Retina (tissue), 1 donor: ENCODE data around the gene STK17A.

Experiments
- DNase-seq: peaks from one replicate; pipeline ENCODE4 v3.0.0-alpha.2; 2016

STK17A gene

GRCh38 chr7:43582503-43583423 lies at the start of gene STK17A:
Gene STK17A (plus strand): TSS chr7:43583108. CDS start chr7:43583244, 136 bp downstream.
- peak; percentile 94 for DNase-seq

- DNase-seq, result no peak
Measured at GRCh38 chr7:43533801-43534479, 49.0 kb upstream of the STK17A start.

GRCh38 chr7:43535031-43535451 lies 47.9 kb upstream of the STK17A start:
- no peak for DNase-seq

GRCh38 chr7:43535810-43536585 lies 46.9 kb upstream of the STK17A start:
- no peak for DNase-seq

GRCh38 chr7:43536773-43537172 lies 46.1 kb upstream of the STK17A start:
- no peak for DNase-seq

GRCh38 chr7:43537765-43538403 lies 45.0 kb upstream of the STK17A start:
- no peak for DNase-seq

- no peak for DNase-seq
Measured at GRCh38 chr7:43538404-43538771, 44.5 kb upstream of the STK17A start.

- no peak for DNase-seq
Measured at GRCh38 chr7:43540471-43540870, 42.4 kb upstream of the STK17A start.

- DNase-seq, result no peak
Measured at GRCh38 chr7:43542716-43543115, 40.2 kb upstream of the STK17A start.

- DNase-seq, result no peak
Measured at GRCh38 chr7:43546231-43546630, 36.7 kb upstream of the STK17A start.

- no peak for DNase-seq
Measured at GRCh38 chr7:43550427-43550826, 32.5 kb upstream of the STK17A start.

GRCh38 chr7:43552122-43552521 lies 30.8 kb upstream of the STK17A start:
- DNase-seq, result no peak

- DNase-seq, result no peak
Measured at GRCh38 chr7:43553999-43554398, 28.9 kb upstream of the STK17A start.

- no peak for DNase-seq
Measured at GRCh38 chr7:43554423-43554822, 28.5 kb upstream of the STK17A start.

- no peak for DNase-seq
Measured at GRCh38 chr7:43557831-43558495, 24.9 kb upstream of the STK17A start.

- DNase-seq, result no peak
Measured at GRCh38 chr7:43559171-43559945, 23.6 kb upstream of the STK17A start.

- DNase-seq, result no peak
Measured at GRCh38 chr7:43559946-43560335, 23.0 kb upstream of the STK17A start.

- DNase-seq, result no peak
Measured at GRCh38 chr7:43560742-43561330, 22.1 kb upstream of the STK17A start.

GRCh38 chr7:43562383-43562782 lies 20.5 kb upstream of the STK17A start:
- no peak for DNase-seq

- no peak for DNase-seq
Measured at GRCh38 chr7:43565786-43566185, 17.1 kb upstream of the STK17A start.

GRCh38 chr7:43568529-43568928 lies 14.4 kb upstream of the STK17A start:
- no peak for DNase-seq
